GM12878 (cell line): ENCODE measurements around the gene HPS6. TPM values are rescaled to one million over a fixed set of nuclear protein-coding genes. Genes with fewer than 3 reads are reported as not detected.

Source experiments
- ATAC-seq: fragments of 200-7000 bp; cut with Tn5 transposase; 3 replicates; pipeline ENCODE4 v1.9.1; 2020; ENCODE audit warnings: mild to moderate bottlenecking, moderate library complexity
- BruUV-seq: library from RNA; stranded (reverse); fragments of 400-500 nt; replicated peaks from 2 replicates; lab custom pipeline; 2021; lab: Mats Ljungman, UMichigan
- CTCF ChIA-PET: fragments of 300-600 bp; sonication (Branson Sonifier 250); formaldehyde crosslinking; extraction: SDS; loops from one replicate; lab custom pipeline; 2021; ENCODE audit warnings: inconsistent platforms; lab: Yijun Ruan, JAX
- POLR2A ChIA-PET: fragments of 350-600 bp; formaldehyde crosslinking; extraction: SDS; loops from one replicate; lab custom pipeline; 2021; ENCODE audit warnings: inconsistent platforms; lab: Charles Lee
- RAD21 ChIA-PET: fragments of 300-600 bp; sonication (Branson Sonifier 250); formaldehyde crosslinking; loops from one replicate; lab custom pipeline; 2023; ENCODE audit warnings: antibody characterized with exemption; ENCODE audit not compliant: unreplicated experiment; lab: Charles Lee
- SMC1A ChIA-PET: fragments of 300-600 bp; sonication (Branson Sonifier 250); formaldehyde crosslinking; loops from one replicate; lab custom pipeline; 2023; ENCODE audit not compliant: unreplicated experiment, uncharacterized antibody; lab: Charles Lee
- DNase-seq: peaks from one replicate; pipeline ENCODE4 v3.0.0-alpha.2; 2011; ENCODE audit warnings: low read depth, low spot score
- FAIRE-seq: peaks from 3 replicates; lab custom pipeline; 2011; peaks lifted over from hg19 to GRCh38; lab: Jason Lieb, UNC
- H2AFZ ChIP-seq: 2 replicates; pipeline ENCODE4 v1.6.0; 2011; ENCODE audit warnings: low read depth, low read length, control low read depth; ENCODE audit not compliant: control insufficient read depth
- H3K27ac ChIP-seq: 2 replicates; pipeline ENCODE4 v1.5.1; 2011; ENCODE audit warnings: control low read depth; ENCODE audit not compliant: control insufficient read depth, insufficient read depth
- H3K27me3 ChIP-seq, 2 experiments: replicated peaks in 1 of 2; 2 replicates each; pipeline versions ENCODE4 v1.6.0 to v1.6.1; 2011; ENCODE audit warnings: low read length in 1 of 2; ENCODE audit not compliant: control insufficient read depth in 2 of 2, insufficient read depth in 2 of 2
- H3K36me3 ChIP-seq, 2 experiments: 2 replicates each; pipeline ENCODE4 v1.5.1; 2011; ENCODE audit warnings: low read length in 1 of 2; ENCODE audit not compliant: control insufficient read depth in 2 of 2, insufficient read depth in 2 of 2
- H3K4me1 ChIP-seq: 2 replicates; pipeline ENCODE4 v1.6.1; 2011; ENCODE audit warnings: mild to moderate bottlenecking, low read length, moderate library complexity, mixed read lengths; ENCODE audit not compliant: control insufficient read depth, insufficient read depth
- H3K4me2 ChIP-seq: 2 replicates; pipeline ENCODE4 v1.6.0; 2011; ENCODE audit warnings: control low read depth; ENCODE audit not compliant: control insufficient read depth, insufficient read depth
- H3K4me3 ChIP-seq: fragments of 200-600 bp; sonication (generic); 2 replicates; pipeline ENCODE4 v1.5.1; 2016
- H3K79me2 ChIP-seq: 2 replicates; pipeline ENCODE4 v1.6.0; 2011; ENCODE audit warnings: low read length; ENCODE audit not compliant: control insufficient read depth, insufficient read depth
- H3K9ac ChIP-seq: 2 replicates; pipeline ENCODE4 v1.8.0; 2011; ENCODE audit warnings: low read length, control low read depth, mixed read lengths; ENCODE audit not compliant: control insufficient read depth, insufficient read depth
- H3K9me3 ChIP-seq: replicated peaks from 3 replicates; pipeline ENCODE4 v1.5.1; 2011; ENCODE audit warnings: mild to moderate bottlenecking, low read length; ENCODE audit not compliant: control insufficient read depth, insufficient read depth
- H4K20me1 ChIP-seq: 2 replicates; pipeline ENCODE4 v1.6.0; 2011; ENCODE audit not compliant: control insufficient read depth, insufficient read depth
- CBFB ChIP-seq: IDR thresholded peaks from 2 replicates; pipeline ENCODE4 v1.6.1; 2016; ENCODE audit warnings: antibody characterized with exemption, low read depth
- CBX3 ChIP-seq: fragments of 200-600 bp; sonication (generic); IDR thresholded peaks from 2 replicates; pipeline ENCODE4 v1.6.1; 2016; ENCODE audit warnings: low read depth, borderline replicate concordance
- CHD2 ChIP-seq: IDR thresholded peaks from 2 replicates; pipeline ENCODE4 v1.6.1; 2011; ENCODE audit warnings: low read depth, low read length, improper control_type of control experiment, borderline replicate concordance
- EED ChIP-seq: sonication (generic); IDR thresholded peaks from 2 replicates; pipeline ENCODE4 v1.6.1; 2016; ENCODE audit warnings: antibody characterized with exemption, low read depth
- ETV6 ChIP-seq, 2 experiments: fragments of 450-650 bp in 1 of 2; IDR thresholded peaks in 1 of 2; conservative IDR thresholded peaks in 1 of 2; 2 replicates each; pipeline ENCODE4 v1.6.1; 2014; ENCODE audit warnings: antibody characterized with exemption in 1 of 2, borderline replicate concordance in 1 of 2, low read depth in 1 of 2, mild to moderate bottlenecking in 1 of 2, moderate library complexity in 1 of 2
- NR2C1 ChIP-seq: fragments of 450-650 bp; IDR thresholded peaks from 2 replicates; pipeline ENCODE4 v1.6.1; 2017; ENCODE audit warnings: antibody characterized with exemption, mild to moderate bottlenecking, moderate library complexity
- NRF1 ChIP-seq: conservative IDR thresholded peaks from 2 replicates; pipeline ENCODE4 v1.6.1; 2011; ENCODE audit warnings: mild to moderate bottlenecking, low read depth, low read length, improper control_type of control experiment
- POLR2AphosphoS2 ChIP-seq: IDR thresholded peaks from 2 replicates; pipeline ENCODE4 v1.6.1; 2011; ENCODE audit warnings: low read depth, mild to moderate bottlenecking, low read length, improper control_type of control experiment, moderate library complexity
- RBBP5 ChIP-seq: fragments of 200-600 bp; sonication (generic); conservative IDR thresholded peaks from 2 replicates; pipeline ENCODE4 v1.6.1; 2016
- RFX5 ChIP-seq: IDR thresholded peaks from 2 replicates; pipeline ENCODE4 v1.6.1; 2011; ENCODE audit warnings: low read depth, low read length, improper control_type of control experiment
- SMAD5 ChIP-seq: IDR thresholded peaks from 2 replicates; pipeline ENCODE4 v1.6.1; 2016; ENCODE audit warnings: antibody characterized with exemption, low read depth
- SPI1 ChIP-seq: IDR thresholded peaks from 2 replicates; pipeline ENCODE4 v1.6.1; 2011; ENCODE audit warnings: low read depth, mild to moderate bottlenecking, low read length, moderate library complexity, borderline replicate concordance; ENCODE audit not compliant: insufficient read depth
- TAF1 ChIP-seq: IDR thresholded peaks from 2 replicates; pipeline ENCODE4 v1.6.1; 2011; ENCODE audit warnings: mild to moderate bottlenecking, low read depth, low read length, borderline replicate concordance
- WGBS: methylation state at CpG from one replicate; pipeline ENCODE4 v1.1.6; 2016; ENCODE audit warnings: low lambda C conversion rate; ENCODE audit not compliant: insufficient replicate concordance, insufficient coverage; ENCODE audit errors: missing lambda C conversion rate; 5-methylcytosine and 5-hydroxymethylcytosine counted together
- in situ Hi-C: fragments of 300-500 bp; cut with MboI; formaldehyde crosslinking; loops from 9 replicates; pipeline ENCODE4 v1.14.3; 2018; ENCODE audit warnings: mixed read lengths
- intact Hi-C: fragments of 100-400 bp; cut with micrococcal nuclease; formaldehyde crosslinking; loops from one replicate; pipeline ENCODE4 v1.14.2; 2022; ENCODE audit not compliant: unreplicated experiment
- polyA plus RNA-seq, 11 experiments: library from polyadenylated mRNA; depleted of rRNA in 4 of 11; unstranded in 6 of 11; stranded (reverse) in 5 of 11; fragments of >200 nt; fragmentation: Nextera tagmentation in 4 of 11; fragmentation: Illumina TruSeq in 1 of 11; extraction: Ambion mirVana in 4 of 11; extraction: Trizol in 1 of 11; gene quantifications; 1 replicate in 1 of 11; 2 replicates in 10 of 11; pipeline versions ENCODE4 v1.2.1 to v1.2.3, GENCODE V29; 2011 to 2016; ENCODE audit warnings: inconsistent platforms in 2 of 11, missing spikeins in 2 of 11, low read depth in 1 of 11
- total RNA-seq, 4 experiments: library from RNA; depleted of rRNA in 3 of 4; stranded (reverse); fragments of >200 nt in 3 of 4; fragmentation: Illumina TruSeq in 1 of 4; extraction: Trizol in 1 of 4; gene quantifications; 2 replicates each; pipeline versions ENCODE4 v1.2.1 to v1.2.3, GENCODE V29; 2013 to 2021
- TF ChIP-seq, protein P1 (sequence below), 3 experiments: IDR thresholded peaks in 2 of 3; conservative IDR thresholded peaks in 1 of 3; 2 replicates each; pipeline ENCODE4 v1.5.1; 2011; ENCODE audit warnings: low read depth in 3 of 3, low read length in 3 of 3, mild to moderate bottlenecking in 3 of 3, control low read depth in 2 of 3, moderate library complexity in 2 of 3, inconsistent platforms in 1 of 3, mixed read lengths in 1 of 3; ENCODE audit not compliant: control insufficient read depth in 2 of 3, insufficient read depth in 1 of 3; ENCODE audit errors: extremely low read depth in 1 of 3
- TF ChIP-seq, protein P2 (sequence below): fragments of 450-650 bp; IDR thresholded peaks from 2 replicates; pipeline ENCODE4 v1.6.1; 2017; ENCODE audit warnings: antibody characterized with exemption, mild to moderate bottlenecking, moderate library complexity
- TF ChIP-seq, protein P3 (sequence below): IDR thresholded peaks from 2 replicates; pipeline ENCODE4 v1.6.1; 2011; ENCODE audit warnings: borderline replicate concordance, low read depth, mild to moderate bottlenecking, moderate library complexity, low read length; ENCODE audit not compliant: insufficient read depth, poor library complexity, severe bottlenecking

HPS6 gene
- total and polyA plus RNA-seq, 10 of the 15 experiments (the other 5 are each of a cell fraction or from before 2014, with no cell fraction given), result 1.4 to 28.0 (median 12.0) TPM

DNA sequence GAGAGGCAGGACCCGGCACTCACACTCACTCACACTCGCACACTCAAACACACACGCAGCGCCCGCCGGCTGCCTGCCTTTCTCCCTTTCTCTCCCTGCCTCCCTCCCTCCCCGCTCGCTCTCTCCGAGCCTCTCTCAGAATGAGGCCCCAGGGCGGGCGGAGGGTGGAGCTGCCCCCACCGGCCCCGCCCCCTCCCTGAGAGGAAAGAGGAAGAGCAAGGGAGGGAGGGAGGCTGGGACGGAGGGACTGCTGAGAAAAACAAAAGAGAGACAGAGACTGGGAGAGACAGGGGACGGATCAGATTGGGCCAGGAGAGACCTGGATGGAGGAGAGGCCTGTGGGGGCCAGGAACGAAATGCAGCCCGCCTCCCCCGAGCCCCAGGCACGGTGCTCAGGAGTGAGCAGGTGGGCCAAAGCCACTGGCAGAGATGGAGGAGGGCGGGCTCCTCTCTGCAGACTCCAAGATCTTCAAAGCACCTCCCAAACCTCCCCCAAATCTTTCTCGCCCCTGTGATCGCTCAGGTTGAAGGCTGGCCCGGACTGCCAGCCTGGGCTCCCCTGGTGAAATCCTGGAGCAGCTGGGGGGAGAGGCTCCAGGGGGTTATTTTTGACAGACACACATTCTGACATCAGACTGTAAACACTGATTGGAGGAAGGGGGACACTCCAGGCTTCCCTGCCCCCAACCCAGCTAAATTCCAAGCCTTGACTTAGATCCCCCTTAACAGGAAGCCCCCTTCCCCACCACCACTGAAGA lies 49.9 kb downstream of the HPS6 start:
- FAIRE-seq (peak; percentile 69), ATAC-seq (peak; percentile 82), DNase-seq (no peak)
- POLR2A ChIA-PET, result interaction anchor here (0.6 to 1.9 kb wide), 10 partner anchors 14 to 327 kb away, joined by 3 to 10 read pairs (median 4); partner anchors contain the start of genes ARMH3, GBF1, HPS6 and NOLC1
- Histone ChIP-seq H3K4me1 (peaks cover 43% of the 10 kb centered on the region), H3K9me3 (no peaks in the 10 kb centered on the region), H3K4me2 (peak overlapping the region; percentile 98), H3K36me3 (peaks cover 14 to 15% of the 10 kb centered on the region in 2 experiments), H3K4me3 (peak overlapping the region; percentile 82), H3K27me3 (no peaks in the 10 kb centered on the region), H3K79me2 (peaks cover 79% of the 10 kb centered on the region), H4K20me1 (no peaks in the 10 kb centered on the region), H2AFZ (peak overlapping the region; percentile 77), H3K9ac (peak overlapping the region; percentile 82), H3K27ac (peak overlapping the region; percentile 84)
- WGBS, result 2% methylated on average over 10 of the region's 23 CpGs
- SMC1A ChIA-PET, result interaction anchor here (0.6 to 1.8 kb wide), 9 partner anchors 11 to 224 kb away, joined by 3 to 8 read pairs (median 3); partner anchors contain the start of gene PPRC1
- intact Hi-C loops (loop anchor here (5.0 kb wide), 1 partner anchor 278 kb away; no protein-coding TSS in a partner anchor), in situ Hi-C loops (no loop called here)
- CTCF ChIA-PET, result interaction anchor here (0.7 to 4.7 kb wide), 7 partner anchors 11 to 279 kb away, joined by 3 to 28 read pairs (median 3); no protein-coding TSS in a partner anchor
- BruUV-seq, result no TSS peak
- RAD21 ChIA-PET, result interaction anchor here (0.6 to 1.2 kb wide), 2 partner anchors 17 to 59 kb away, joined by 3 read pairs; partner anchors contain the start of gene ARMH3
- TF ChIP-seq, protein P1, sequence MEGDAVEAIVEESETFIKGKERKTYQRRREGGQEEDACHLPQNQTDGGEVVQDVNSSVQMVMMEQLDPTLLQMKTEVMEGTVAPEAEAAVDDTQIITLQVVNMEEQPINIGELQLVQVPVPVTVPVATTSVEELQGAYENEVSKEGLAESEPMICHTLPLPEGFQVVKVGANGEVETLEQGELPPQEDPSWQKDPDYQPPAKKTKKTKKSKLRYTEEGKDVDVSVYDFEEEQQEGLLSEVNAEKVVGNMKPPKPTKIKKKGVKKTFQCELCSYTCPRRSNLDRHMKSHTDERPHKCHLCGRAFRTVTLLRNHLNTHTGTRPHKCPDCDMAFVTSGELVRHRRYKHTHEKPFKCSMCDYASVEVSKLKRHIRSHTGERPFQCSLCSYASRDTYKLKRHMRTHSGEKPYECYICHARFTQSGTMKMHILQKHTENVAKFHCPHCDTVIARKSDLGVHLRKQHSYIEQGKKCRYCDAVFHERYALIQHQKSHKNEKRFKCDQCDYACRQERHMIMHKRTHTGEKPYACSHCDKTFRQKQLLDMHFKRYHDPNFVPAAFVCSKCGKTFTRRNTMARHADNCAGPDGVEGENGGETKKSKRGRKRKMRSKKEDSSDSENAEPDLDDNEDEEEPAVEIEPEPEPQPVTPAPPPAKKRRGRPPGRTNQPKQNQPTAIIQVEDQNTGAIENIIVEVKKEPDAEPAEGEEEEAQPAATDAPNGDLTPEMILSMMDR (IDR thresholded peaks at IDR 0.05 in 2 of 3, conservative IDR thresholded peaks at IDR 0.05 in 1 of 3; ENCODE audit: control insufficient read depth in 2 of 3, extremely low read depth in 1 of 3, insufficient read depth in 1 of 3, low read depth in 3 of 3, low read length in 3 of 3), result no peak
- TF ChIP-seq RFX5, result no peak
- TF ChIP-seq RBBP5, result no peak
- peak; percentile 64 for TF ChIP-seq CHD2
- TF ChIP-seq CBFB, result 0 out of 2 replicates have a peak, but pooled peaks have one; percentile 18
- TF ChIP-seq CBX3, result no peak
- TF ChIP-seq, protein P2, sequence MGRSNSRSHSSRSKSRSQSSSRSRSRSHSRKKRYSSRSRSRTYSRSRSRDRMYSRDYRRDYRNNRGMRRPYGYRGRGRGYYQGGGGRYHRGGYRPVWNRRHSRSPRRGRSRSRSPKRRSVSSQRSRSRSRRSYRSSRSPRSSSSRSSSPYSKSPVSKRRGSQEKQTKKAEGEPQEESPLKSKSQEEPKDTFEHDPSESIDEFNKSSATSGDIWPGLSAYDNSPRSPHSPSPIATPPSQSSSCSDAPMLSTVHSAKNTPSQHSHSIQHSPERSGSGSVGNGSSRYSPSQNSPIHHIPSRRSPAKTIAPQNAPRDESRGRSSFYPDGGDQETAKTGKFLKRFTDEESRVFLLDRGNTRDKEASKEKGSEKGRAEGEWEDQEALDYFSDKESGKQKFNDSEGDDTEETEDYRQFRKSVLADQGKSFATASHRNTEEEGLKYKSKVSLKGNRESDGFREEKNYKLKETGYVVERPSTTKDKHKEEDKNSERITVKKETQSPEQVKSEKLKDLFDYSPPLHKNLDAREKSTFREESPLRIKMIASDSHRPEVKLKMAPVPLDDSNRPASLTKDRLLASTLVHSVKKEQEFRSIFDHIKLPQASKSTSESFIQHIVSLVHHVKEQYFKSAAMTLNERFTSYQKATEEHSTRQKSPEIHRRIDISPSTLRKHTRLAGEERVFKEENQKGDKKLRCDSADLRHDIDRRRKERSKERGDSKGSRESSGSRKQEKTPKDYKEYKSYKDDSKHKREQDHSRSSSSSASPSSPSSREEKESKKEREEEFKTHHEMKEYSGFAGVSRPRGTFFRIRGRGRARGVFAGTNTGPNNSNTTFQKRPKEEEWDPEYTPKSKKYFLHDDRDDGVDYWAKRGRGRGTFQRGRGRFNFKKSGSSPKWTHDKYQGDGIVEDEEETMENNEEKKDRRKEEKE, result no peak
- no peak for TF ChIP-seq NR2C1
- TF ChIP-seq SPI1, result peak; percentile 83
- TF ChIP-seq SMAD5, result peak; percentile 64; the same call in 1 of the 2 replicates
- TF ChIP-seq EED, result no peak; the same call in 1 of the 2 replicates
- TF ChIP-seq, protein P3, sequence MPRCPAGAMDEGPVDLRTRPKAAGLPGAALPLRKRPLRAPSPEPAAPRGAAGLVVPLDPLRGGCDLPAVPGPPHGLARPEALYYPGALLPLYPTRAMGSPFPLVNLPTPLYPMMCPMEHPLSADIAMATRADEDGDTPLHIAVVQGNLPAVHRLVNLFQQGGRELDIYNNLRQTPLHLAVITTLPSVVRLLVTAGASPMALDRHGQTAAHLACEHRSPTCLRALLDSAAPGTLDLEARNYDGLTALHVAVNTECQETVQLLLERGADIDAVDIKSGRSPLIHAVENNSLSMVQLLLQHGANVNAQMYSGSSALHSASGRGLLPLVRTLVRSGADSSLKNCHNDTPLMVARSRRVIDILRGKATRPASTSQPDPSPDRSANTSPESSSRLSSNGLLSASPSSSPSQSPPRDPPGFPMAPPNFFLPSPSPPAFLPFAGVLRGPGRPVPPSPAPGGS, result no peak
- TF ChIP-seq POLR2AphosphoS2, result peak; percentile 60; the same call in 1 of the 2 replicates
- TF ChIP-seq ETV6 (conservative IDR thresholded peaks at IDR 0.05 in 1 of 2, IDR thresholded peaks at IDR 0.05 in 1 of 2; ENCODE audit: borderline replicate concordance in 1 of 2, low read depth in 1 of 2), result no peak
- TF ChIP-seq NRF1, result no peak
- TF ChIP-seq TAF1, result peak; percentile 72; the same call in 1 of the 2 replicates
